SJCRH30 (cell line): ENCODE data around the gene FANK1. TPM values are rescaled to one million over a fixed set of nuclear protein-coding genes. Genes with fewer than 3 reads are reported as not detected.
"Not testable (repeated sequence)": the region's sequence is repeated elsewhere in the genome, so short reads cannot be mapped to it uniquely, and the experiment has no call there.

Experiments used
- DNase-seq, 2 experiments: peaks; one replicate each; pipeline ENCODE4 v3.0.0-alpha.2; 2015 to 2020
- H3K27ac ChIP-seq: fragments of 250-450 bp; sonication (Bioruptor Pico); 2 replicates; pipeline ENCODE4 v1.5.1; 2020; ENCODE audit warnings: mild to moderate bottlenecking, moderate library complexity
- H3K27me3 ChIP-seq: fragments of 250-450 bp; sonication (Bioruptor Pico); 2 replicates; pipeline ENCODE4 v1.5.1; 2020; ENCODE audit warnings: mild to moderate bottlenecking, moderate library complexity
- H3K36me3 ChIP-seq: fragments of 250-450 bp; sonication (Bioruptor Pico); 2 replicates; pipeline ENCODE4 v1.5.1; 2020; ENCODE audit warnings: mild to moderate bottlenecking, moderate library complexity
- H3K4me1 ChIP-seq: fragments of 250-450 bp; sonication (Bioruptor Pico); 2 replicates; pipeline ENCODE4 v1.5.1; 2020; ENCODE audit warnings: mild to moderate bottlenecking, moderate library complexity
- H3K4me3 ChIP-seq: fragments of 250-450 bp; sonication (Bioruptor Pico); 2 replicates; pipeline ENCODE4 v1.5.1; 2020; ENCODE audit warnings: mild to moderate bottlenecking, moderate library complexity
- H3K9me3 ChIP-seq: fragments of 250-450 bp; sonication (Bioruptor Pico); replicated peaks from 2 replicates; pipeline ENCODE4 v1.5.1; 2020; ENCODE audit warnings: mild to moderate bottlenecking, moderate library complexity
- total RNA-seq: library from RNA; depleted of rRNA; stranded (reverse); fragments of >200 nt; shearing (Covaris generic); gene quantifications from 2 replicates; pipeline ENCODE4 v1.2.3, GENCODE V29; 2014

Gene FANK1
- total RNA-seq, 1 experiment from 2014 or later: 0.42 TPM

DNA sequence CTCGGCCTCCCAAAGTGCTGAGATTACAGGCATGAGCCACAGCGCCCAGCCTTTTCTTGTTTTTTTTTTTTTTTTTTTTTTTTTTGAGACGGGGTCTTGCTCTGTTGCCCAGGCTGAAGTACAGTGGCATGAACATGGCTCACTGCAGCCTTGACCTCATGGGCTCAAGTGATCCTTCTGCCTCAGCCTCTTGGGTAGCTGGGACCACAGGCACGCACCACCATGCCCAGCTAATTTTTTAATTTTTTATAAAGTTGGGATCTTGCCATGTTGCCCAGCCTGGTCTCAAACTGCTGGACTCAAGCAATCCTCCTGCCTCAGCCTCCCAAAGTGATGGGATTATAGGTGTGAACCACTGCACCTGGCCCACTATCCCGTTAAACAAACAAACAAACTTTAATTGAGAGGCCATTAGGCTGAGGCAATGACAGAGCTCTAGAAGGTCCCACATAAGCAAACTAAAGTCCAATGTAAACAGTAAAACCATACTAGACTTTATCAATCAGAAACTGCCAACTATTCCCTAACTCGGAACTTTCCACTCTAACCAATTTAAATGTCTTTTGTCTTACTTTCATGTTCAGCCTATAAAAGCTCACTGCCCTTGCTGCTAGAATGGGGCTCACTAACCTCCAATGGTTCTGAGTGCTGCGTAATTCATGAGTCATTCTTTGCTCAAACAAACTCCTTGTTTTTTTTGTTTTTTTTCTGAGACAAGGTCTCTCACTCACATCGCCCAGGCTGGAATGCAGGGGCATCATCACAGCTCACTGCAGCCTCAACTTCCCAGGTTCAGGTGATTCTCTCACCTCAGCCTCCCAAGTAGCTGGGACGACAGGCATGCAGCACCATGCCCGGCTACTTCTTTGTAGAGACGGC, 17.2 kb upstream of the FANK1 start:
- no peak overlapping the region for H3K4me3 ChIP-seq
- H3K27me3 ChIP-seq: no peaks in the 10 kb centered on the region
- H3K9me3 ChIP-seq: no peaks in the 10 kb centered on the region; the same call in 1 of the 2 replicates
- DNase-seq: no peak
- H3K36me3 ChIP-seq: peaks cover 17% of the 10 kb centered on the region
- H3K27ac ChIP-seq: no peak overlapping the region
- no peaks in the 10 kb centered on the region for H3K4me1 ChIP-seq

DNA sequence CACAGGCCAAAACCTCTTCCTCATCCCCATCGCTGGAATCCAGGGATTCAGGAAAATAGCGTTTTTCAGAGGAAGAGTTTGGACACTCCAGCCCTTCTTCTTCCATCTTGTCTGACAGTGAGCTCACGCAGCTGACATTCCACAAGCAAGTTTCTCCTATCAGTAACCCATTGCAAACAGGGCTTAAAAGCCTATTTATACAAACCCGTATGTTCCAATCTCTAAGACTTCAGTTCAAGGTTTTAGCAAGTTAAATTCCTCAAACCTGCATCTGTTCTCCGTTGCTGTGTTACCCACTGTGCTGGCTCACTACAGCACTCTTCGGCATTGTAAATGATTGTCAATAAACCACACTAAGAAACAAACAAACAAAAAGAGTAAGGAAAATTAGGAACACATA, 15.6 kb upstream of the FANK1 start:
- Histone ChIP-seq H3K27me3 (no peaks in the 10 kb centered on the region), H3K4me1 (no peaks in the 10 kb centered on the region), H3K4me3 (no peak overlapping the region), H3K36me3 (peaks cover 15% of the 10 kb centered on the region), H3K9me3 (no peaks in the 10 kb centered on the region; the same call in 1 of the 2 replicates), H3K27ac (no peak overlapping the region)
- no peak for DNase-seq

DNA sequence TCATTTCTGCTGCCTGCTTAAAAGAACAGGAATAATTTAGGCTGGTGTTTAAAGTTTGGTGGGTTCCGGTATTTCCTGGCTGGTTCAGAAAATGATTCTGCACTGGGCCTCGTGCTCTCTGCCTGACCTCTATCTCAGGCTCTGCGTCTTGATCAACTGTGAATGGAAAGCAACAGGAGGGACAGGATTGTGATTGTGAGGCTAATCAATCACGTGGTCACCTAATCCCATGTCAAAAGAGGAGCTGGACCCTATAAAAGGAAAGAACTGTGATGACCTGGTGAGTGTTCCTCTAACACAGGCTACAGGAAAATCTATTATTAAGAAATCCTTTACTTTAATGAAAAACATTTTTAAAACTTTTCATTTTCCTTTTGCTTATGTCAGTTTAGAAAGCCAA, 15.2 kb upstream of the FANK1 start, which contains the start of gene DHX32:
Gene DHX32, minus strand, starts transcription at position 101 of the 400 bp plus-strand sequence. CDS start 468 bp downstream, outside the sequence.
- no peak within 1 kb of the TSS for H3K27ac ChIP-seq
- H3K4me1 ChIP-seq: no peaks in the 10 kb centered on the region
- H3K9me3 ChIP-seq: no peaks in the 10 kb centered on the region; the same call in 1 of the 2 replicates
- no peak for DNase-seq
- peaks cover 11% of the 10 kb centered on the region for H3K36me3 ChIP-seq
- no peak within 1 kb of the TSS for H3K4me3 ChIP-seq
- H3K27me3 ChIP-seq: no peaks in the 10 kb centered on the region

DNA sequence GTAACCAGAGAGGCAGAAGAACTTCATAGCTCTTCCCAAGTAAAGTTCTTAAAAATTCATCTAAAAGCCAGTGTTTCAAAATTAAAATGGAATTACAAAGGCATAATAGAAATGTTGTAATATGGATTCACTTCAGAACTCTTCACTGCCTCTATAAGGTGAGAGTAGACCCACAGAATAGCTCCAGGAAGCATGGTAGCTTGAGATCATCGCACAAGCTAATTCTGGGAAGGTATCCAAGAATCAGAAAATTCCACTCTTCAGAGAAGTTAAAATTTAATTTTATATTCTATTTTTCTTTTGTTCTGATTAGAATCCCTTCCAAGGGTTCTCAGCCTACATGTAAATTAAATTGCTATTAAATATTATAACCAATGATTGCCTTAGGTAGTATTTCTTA, 13.8 kb upstream of the FANK1 start:
- H3K36me3 ChIP-seq: no peaks in the 10 kb centered on the region; the same call in 1 of the 2 replicates
- DNase-seq: no peak
- no peaks in the 10 kb centered on the region for H3K4me1 ChIP-seq
- no peak overlapping the region for H3K4me3 ChIP-seq
- no peaks in the 10 kb centered on the region for H3K27me3 ChIP-seq
- no peaks in the 10 kb centered on the region for H3K9me3 ChIP-seq
- H3K27ac ChIP-seq: no peak overlapping the region

DNA sequence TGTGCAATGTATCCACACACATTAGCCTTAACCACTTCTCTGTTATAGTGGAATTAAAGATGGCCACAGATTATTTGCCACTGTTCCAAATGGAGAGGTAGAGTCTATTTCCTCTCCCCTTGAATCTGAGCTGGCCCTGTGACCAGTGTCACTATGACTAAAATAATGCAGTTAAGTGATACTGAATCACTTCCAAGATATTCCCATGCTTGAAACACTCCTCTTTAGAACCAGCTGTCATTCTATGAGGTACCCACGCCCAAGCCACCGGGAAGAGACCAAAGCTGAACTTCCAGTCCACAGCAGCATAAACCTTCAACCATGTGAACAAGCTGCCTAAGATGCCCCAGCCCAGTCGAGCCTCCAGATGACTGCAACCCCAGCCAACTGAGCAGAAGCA, 13.2 kb upstream of the FANK1 start:
- no peak overlapping the region for H3K4me3 ChIP-seq
- no peaks in the 10 kb centered on the region for H3K27me3 ChIP-seq
- H3K36me3 ChIP-seq: no peaks in the 10 kb centered on the region; the same call in 1 of the 2 replicates
- H3K9me3 ChIP-seq: no peaks in the 10 kb centered on the region
- no peaks in the 10 kb centered on the region for H3K4me1 ChIP-seq
- DNase-seq: no peak
- no peak overlapping the region for H3K27ac ChIP-seq

DNA sequence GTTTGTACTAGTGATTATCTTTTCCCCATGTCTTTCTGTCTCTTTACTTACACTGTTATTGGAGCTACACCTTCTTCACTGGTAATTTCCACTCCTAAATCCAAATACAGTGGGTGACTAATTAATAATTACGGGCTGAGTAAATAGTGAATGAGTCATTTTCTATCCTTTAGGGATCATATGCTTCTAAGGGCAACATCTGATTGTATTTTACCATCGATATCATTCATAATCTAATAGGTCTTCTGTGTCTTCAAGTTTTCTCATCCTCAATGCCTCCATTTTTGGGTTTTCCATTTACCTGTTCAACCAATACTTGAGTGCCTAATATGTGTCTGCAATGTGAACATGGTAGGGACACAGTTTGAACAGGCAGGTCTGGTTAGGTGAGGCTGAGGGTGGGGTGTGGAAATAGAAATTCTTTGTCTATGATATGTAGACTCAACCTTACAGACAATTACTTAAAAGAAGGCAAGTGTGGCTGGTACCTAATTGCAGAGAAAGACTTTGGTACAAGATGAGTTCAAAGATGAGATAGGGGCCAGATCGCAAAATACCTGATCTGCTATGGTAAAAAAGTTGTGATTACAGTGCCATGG, 9.4 kb upstream of the FANK1 start:
- Histone ChIP-seq H3K27me3 (no peaks in the 10 kb centered on the region), H3K4me3 (no peak overlapping the region), H3K27ac (no peak overlapping the region), H3K36me3 (no peaks in the 10 kb centered on the region), H3K9me3 (no peaks in the 10 kb centered on the region), H3K4me1 (no peaks in the 10 kb centered on the region)
- no peak for DNase-seq

DNA sequence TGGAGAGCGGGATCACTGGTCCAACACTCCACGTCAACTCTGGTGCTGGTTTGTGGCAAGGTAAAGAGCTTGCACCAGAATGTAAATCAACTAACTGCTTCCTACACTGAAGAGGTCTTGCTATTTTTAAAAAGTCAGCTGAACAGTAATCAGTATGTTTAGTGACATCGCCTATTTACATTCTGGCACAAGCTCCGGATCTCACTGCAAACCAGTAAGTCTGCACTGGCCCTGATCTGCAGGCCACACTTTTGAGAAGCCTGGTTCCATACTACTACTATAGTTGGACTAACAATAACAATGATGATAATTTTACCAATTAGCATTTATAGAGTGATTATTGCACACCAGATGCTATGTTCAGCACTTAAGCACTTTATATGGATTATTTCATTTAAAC, 6.9 kb upstream of the FANK1 start:
- not testable (repeated sequence) for H3K27ac ChIP-seq, H3K4me3 ChIP-seq, H3K27me3 ChIP-seq, H3K36me3 ChIP-seq, DNase-seq, H3K4me1 ChIP-seq, H3K9me3 ChIP-seq

DNA sequence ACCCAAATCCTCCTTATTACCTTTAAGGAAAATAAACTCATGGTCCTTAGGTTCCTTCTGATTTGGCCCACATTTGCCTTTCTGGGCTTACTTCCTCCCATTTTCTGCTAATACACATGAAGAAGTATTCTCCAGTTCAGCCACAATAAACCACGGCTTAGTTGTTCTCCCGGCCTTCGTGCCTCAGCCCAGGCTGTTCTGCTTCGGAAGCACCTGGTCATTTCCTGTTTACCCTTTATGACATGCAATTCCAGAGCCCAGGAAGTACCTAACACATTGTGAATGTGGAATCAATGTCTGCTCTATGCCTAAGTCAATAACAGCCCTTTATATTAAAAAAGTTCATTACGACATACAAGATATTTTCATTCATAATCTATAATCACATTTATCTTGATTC, 4.0 kb upstream of the FANK1 start:
- not testable (repeated sequence) for H3K4me3 ChIP-seq, H3K36me3 ChIP-seq, H3K4me1 ChIP-seq

DNA sequence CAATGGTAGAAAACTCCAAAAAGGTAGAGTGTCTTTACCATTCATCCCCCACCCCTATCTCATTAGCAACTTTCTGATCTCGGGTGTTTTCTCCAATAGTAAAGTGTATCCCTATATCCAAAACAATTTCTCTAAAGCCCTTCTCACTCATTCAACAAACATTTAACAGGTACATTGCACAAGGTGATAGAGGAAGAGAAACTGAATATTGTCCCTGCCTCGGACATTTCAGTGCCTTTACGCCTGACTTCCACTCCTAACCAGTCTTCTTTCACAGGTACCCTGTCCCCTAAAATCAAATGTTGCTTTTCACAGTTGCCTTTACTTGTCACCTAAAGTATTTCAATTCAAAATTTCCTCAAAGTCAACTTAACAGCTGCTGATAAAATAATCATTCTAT, 2.2 kb upstream of the FANK1 start:
- not testable (repeated sequence) for H3K4me3 ChIP-seq, H3K27me3 ChIP-seq, H3K36me3 ChIP-seq, DNase-seq, H3K9me3 ChIP-seq, H3K4me1 ChIP-seq, H3K27ac ChIP-seq

More for the DNA sequence above, 4.0 kb upstream of the FANK1 start:
- DNase-seq, H3K27me3 ChIP-seq, H3K9me3 ChIP-seq, H3K27ac ChIP-seq: not testable (repeated sequence)

DNA sequence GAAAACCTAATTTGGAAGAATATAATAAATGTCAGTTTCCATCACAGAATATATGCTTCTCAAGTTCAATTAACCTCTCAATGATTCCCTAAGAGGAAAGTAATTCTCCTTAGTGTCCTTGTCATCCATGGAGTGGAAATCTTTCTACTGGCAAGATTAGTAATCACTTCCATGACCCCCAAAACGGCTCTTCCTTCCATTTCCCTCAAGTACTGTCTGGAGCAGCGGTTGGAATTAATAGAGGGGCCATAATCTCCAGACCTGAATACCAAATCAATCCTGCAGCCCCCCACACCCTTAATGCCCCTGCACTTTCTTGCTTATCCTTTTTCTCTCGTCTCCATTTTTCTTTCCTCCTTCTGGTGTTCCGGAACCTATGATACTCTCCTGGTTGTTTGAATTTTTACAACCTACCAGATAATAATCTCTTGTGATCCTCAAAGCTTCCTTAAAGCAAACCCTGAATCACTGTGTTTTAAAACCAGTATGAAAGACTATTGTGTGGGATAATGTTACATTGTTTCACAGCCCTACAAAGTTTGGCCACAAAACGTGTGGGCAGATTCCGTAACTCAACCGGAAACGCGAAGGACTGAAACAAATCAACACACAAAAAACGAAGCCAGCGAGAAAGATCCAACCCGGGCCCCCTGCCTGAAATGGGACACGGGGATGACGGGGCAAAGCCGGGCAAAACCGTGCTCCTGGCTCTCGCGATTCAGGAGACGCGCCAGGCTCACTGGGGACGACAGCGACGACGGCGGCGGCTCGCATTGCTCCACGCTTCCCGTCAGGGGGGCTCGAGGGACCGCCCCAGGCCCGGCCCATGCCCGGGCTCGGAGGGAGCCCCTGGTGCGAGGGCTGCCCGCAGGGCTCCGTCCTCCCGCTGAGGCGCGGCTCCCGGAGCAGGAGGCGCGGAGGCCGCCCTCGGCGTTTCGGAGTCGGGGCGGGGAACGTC, 955 bp upstream of the FANK1 start:
- H3K27me3 ChIP-seq: not testable (repeated sequence)

DNA sequence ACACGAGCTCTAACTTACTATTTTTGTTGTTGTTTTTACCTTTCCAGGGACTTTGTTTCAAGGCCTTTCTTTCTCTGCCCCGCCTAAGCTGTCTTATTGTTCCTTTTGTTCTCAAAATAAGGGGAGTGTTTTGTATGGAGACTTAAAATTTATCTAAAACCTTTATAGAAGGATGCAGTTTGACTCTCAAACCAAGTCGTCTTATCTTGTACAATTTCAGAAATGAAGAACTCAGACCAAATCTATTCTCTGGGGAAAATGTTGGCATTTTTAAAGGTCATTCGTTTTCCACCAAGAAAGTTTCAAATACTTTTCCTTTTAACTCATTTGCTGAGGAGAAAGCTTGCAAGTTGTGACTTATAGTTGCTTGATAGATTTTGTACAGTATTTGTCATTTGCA, 953 bp downstream of the FANK1 start:
- not testable (repeated sequence) for H3K27ac ChIP-seq, H3K36me3 ChIP-seq, H3K27me3 ChIP-seq, H3K9me3 ChIP-seq, DNase-seq, H3K4me1 ChIP-seq
- H3K4me3 ChIP-seq: peak overlapping the region; percentile 97

More for the DNA sequence above, 955 bp upstream of the FANK1 start:
- H3K9me3 ChIP-seq, H3K36me3 ChIP-seq, H3K4me1 ChIP-seq: not testable (repeated sequence)
- Histone ChIP-seq H3K4me3 (peak overlapping the region; percentile 97), H3K27ac (peak overlapping the region; percentile 94)
- DNase-seq: peak; percentile 76 to 77

DNA sequence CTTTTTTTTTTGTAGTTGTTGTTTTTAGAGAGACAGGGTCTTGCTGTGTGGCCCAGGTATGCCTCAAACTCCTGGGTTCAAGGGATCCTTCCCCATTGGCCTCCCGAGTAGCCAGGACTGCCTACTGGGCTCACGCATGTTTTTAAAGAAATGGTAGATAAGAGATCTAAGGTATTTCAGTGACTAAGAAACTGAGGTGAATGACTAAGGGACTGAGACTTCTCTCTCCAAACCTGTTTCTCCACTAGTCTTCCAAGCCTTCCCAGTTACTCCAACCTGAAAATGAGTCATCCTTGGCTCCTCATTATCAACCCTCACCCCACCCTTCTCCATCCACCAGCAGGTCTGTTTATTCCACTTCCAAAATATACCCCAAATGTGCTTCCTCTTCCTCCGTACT, 4.6 kb downstream of the FANK1 start:
- not testable (repeated sequence) for H3K4me1 ChIP-seq, DNase-seq, H3K27me3 ChIP-seq, H3K27ac ChIP-seq, H3K4me3 ChIP-seq, H3K9me3 ChIP-seq, H3K36me3 ChIP-seq

DNA sequence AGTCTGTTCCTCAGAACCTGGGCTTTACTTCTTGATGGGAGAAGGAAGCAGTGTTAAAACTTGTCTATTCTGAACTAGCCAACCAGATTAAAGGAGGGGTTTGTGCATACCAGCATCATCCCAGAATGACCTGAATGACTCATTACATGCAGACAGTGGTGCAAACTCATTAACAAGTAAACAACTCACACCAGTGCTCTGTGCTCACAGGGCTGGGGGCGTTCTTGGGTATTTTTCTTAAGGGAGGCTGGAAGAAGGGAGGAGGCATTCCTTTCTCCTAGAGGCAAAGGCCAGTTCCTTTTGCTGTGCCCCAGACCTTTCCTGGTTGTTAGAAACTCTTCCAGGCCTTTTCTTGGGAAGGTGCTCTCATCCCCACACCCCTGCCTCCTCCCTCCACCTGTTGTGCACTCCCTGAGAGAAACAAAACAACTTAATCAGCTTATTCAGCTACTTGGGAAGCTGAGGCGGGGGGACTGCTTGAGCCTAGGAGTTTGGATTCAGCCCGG, 6.8 kb downstream of the FANK1 start:
- not testable (repeated sequence) for H3K27me3 ChIP-seq, H3K4me1 ChIP-seq, H3K36me3 ChIP-seq, H3K4me3 ChIP-seq, H3K9me3 ChIP-seq, H3K27ac ChIP-seq
- DNase-seq: peak; percentile 14 to 34

DNA sequence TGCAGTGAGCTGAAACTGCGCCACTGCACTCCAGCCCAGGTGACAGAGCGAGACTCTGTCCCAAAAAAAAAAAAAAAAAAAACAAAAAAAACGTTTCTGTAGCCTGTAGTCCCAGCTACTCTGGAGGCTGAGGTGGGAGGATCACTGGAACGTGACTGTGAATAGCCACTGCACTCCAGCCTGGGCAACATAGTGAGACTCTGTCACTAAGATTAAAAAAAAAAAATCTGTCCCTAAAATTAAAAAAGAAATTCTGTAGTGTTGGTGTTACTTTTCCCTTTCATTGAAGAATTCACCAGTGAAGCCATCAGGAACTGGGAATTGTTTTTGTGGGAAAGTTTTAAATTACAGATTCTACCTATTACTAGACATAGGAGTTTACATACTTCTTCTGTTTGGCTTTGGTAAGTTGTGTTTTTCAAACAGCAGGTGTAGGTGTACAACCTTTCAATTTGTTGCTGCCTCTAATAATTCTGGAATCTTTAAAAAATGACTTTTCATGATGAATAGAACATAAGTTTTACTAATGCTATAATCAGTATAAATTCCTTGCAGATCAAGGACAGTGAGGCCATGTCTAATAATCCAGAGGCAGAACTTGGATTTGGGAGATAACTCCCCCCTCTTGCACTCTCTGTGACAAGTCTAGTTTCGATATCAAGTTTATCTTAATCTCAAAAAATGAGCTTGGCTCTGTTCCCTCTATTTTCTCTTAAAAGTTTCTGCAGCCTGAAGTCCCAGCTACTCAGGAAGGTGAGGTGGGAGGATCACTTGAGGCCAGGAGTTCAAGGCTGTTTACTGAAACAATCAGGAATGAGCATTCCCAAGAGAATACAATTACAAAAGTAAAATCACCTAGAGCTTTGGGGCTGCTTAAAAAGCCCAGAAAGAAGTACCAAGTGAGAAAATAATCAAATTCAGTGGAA, 9.0 kb downstream of the FANK1 start:
- not testable (repeated sequence) for H3K27me3 ChIP-seq, H3K4me3 ChIP-seq, H3K27ac ChIP-seq, DNase-seq, H3K9me3 ChIP-seq, H3K36me3 ChIP-seq
- peaks cover 11% of the 10 kb centered on the region; the same call in 1 of the 2 replicates for H3K4me1 ChIP-seq
